Body of pancreas (tissue), 4 donors: Measurements from ENCODE around the gene FAM217B. TPM values are rescaled to one million over a fixed set of nuclear protein-coding genes. Genes with fewer than 3 reads are reported as not detected.

Experiments used
- ATAC-seq: fragments of 150-250 bp; one replicate; pipeline ENCODE4 v1.9.1; 2016
- DNase-seq, 4 donors: peaks; one replicate each; pipeline ENCODE4 v3.0.0-alpha.2; 2019
- H3K27ac ChIP-seq, 4 donors: fragments of 200-600 bp; sonication (generic); 1 replicate in 3 of 4; 2 replicates in 1 of 4; pipeline versions ENCODE4 v1.5.1 to v1.6.1; 2016 to 2019; ENCODE audit warnings: mild to moderate bottlenecking in 1 of 4, mixed read lengths in 1 of 4, moderate library complexity in 1 of 4
- H3K27me3 ChIP-seq, 2 donors: fragments of 200-600 bp; sonication (generic); one replicate each; pipeline ENCODE4 v1.6.0; 2016; ENCODE audit warnings: mild to moderate bottlenecking in 1 of 2
- H3K36me3 ChIP-seq, 2 donors: fragments of 200-600 bp; sonication (generic); replicated peaks in 1 of 2; 2 replicates each; pipeline ENCODE4 v1.5.1; 2016; ENCODE audit warnings: low read depth in 2 of 2; ENCODE audit not compliant: insufficient read depth in 1 of 2
- H3K4me1 ChIP-seq: fragments of 200-600 bp; sonication (generic); one replicate; pipeline ENCODE4 v1.6.0; 2016
- H3K4me3 ChIP-seq, 2 donors: fragments of 200-600 bp; sonication (generic); 1 replicate in 1 of 2; 2 replicates in 1 of 2; pipeline ENCODE4 v1.5.1; 2016 to 2019
- H3K9me3 ChIP-seq, 3 donors: fragments of 200-600 bp; sonication (generic); 1 replicate in 2 of 3; 2 replicates in 1 of 3; pipeline ENCODE4 v1.5.1; 2016
- CTCF ChIP-seq, 7 experiments: fragments of 450-650 bp in 4 of 7; fragments of 200-600 bp in 3 of 7; sonication (generic) in 3 of 7; IDR thresholded peaks; one replicate each; pipeline ENCODE4 v1.5.1; 2016 to 2019; ENCODE audit warnings: antibody characterized with exemption in 7 of 7
- POLR2A ChIP-seq, 3 donors: fragments of 450-650 bp; IDR thresholded peaks; one replicate each; pipeline ENCODE4 v1.6.1; 2016; ENCODE audit warnings: antibody characterized with exemption in 3 of 3, mild to moderate bottlenecking in 2 of 3
- WGBS, 2 donors: methylation state at CpG; one replicate each; pipeline ENCODE4 v1.1.5; 2017; 5-methylcytosine and 5-hydroxymethylcytosine counted together
- intact Hi-C: fragments of 100-400 bp; cut with DNase I; formaldehyde crosslinking; loops from one replicate; pipeline ENCODE4 v1.15.1; 2023
- total RNA-seq, 2 donors: library from RNA; depleted of rRNA; stranded (reverse); fragments of >200 nt; gene quantifications; one replicate each; pipeline ENCODE4 v1.1.0, GENCODE V29; 2016

The FAM217B gene
- total RNA-seq, 2 donors from 2014 or later: 2.6 to 3.6 TPM

DNA sequence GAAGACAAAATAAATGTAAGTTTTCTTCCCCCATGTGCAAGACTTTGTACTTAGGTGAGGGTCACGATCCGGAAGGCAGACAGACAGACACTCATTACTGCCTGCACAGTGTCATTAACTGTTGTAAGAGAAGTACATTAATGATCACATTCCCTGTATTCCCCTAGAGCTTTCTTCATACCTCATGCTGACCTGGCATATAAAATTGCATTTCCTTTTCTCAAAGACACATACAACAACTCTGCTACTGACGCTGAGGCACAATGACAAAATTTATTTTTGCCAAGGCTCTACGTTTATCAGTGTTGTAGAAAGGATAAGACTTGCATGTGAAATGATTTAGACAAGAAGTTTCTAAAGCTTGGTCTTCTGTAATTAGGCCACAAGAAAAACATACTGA lies 3.8 kb upstream of the FAM217B start:
- Histone ChIP-seq H3K36me3 (no peaks in the 10 kb centered on the region), H3K27me3 (no peaks in the 10 kb centered on the region), H3K4me3 (no peak overlapping the region), H3K9me3 (no peaks in the 10 kb centered on the region), H3K27ac (no peak overlapping the region), H3K4me1 (peaks cover 52% of the 10 kb centered on the region)
- ATAC-seq: no peak
- intact Hi-C loops: no loop called here
- no peak for TF ChIP-seq CTCF (IDR thresholded peaks at IDR 0.05)
- TF ChIP-seq POLR2A (IDR thresholded peaks at IDR 0.05): no peak
- 35 to 45% methylated on average over 4 of the region's 4 CpGs for WGBS, 2 donors
- DNase-seq: no peak

GRCh38 chr20:59937150-59937549 lies 3.0 kb upstream of the FAM217B start:
- peaks cover 57% of the 10 kb centered on the region for H3K4me1 ChIP-seq
- intact Hi-C loops: no loop called here
- no peak overlapping the region for H3K4me3 ChIP-seq
- TF ChIP-seq POLR2A (IDR thresholded peaks at IDR 0.05): no peak
- TF ChIP-seq CTCF (IDR thresholded peaks at IDR 0.05): no peak
- no peaks in the 10 kb centered on the region for H3K27me3 ChIP-seq
- no peak overlapping the region for H3K27ac ChIP-seq
- DNase-seq: no peak
- WGBS, 2 donors: 52 to 58% methylated on average over 3 of the region's 3 CpGs
- no peaks in the 10 kb centered on the region for H3K36me3 ChIP-seq
- ATAC-seq: no peak
- no peaks in the 10 kb centered on the region for H3K9me3 ChIP-seq

- no peaks in the 10 kb centered on the region for H3K27me3 ChIP-seq
- TF ChIP-seq POLR2A (IDR thresholded peaks at IDR 0.05) (no peak), CTCF (IDR thresholded peaks at IDR 0.05) (no peak)
- intact Hi-C loops: no loop called here
- no peaks in the 10 kb centered on the region for H3K9me3 ChIP-seq
- no peak overlapping the region for H3K27ac ChIP-seq
- DNase-seq: no peak
- peaks cover 46% of the 10 kb centered on the region for H3K4me1 ChIP-seq
- 50 to 52% methylated on average over 4 of the region's 4 CpGs for WGBS, 2 donors
- H3K4me3 ChIP-seq: no peak overlapping the region
- no peaks in the 10 kb centered on the region for H3K36me3 ChIP-seq
- no peak for ATAC-seq
Observed at GRCh38 chr20:59938221-59938620, 2.0 kb upstream of the FAM217B start.

- intact Hi-C loops: no loop called here
- DNase-seq (peak in 3 of 4 donors; percentile 48 to 70 (median 56)), ATAC-seq (no peak)
- no peak for TF ChIP-seq CTCF (IDR thresholded peaks at IDR 0.05)
- TF ChIP-seq POLR2A (IDR thresholded peaks at IDR 0.05): no peak
- Histone ChIP-seq H3K4me3 (no peak overlapping the region), H3K36me3 (no peaks in the 10 kb centered on the region), H3K27ac (peak overlapping the region in 1 of 4 donors; percentile 92), H3K27me3 (no peaks in the 10 kb centered on the region), H3K9me3 (no peaks in the 10 kb centered on the region), H3K4me1 (peaks cover 43% of the 10 kb centered on the region)
- 54 to 73% methylated on average over 4 to 7 of the region's 7 CpGs for WGBS, 2 donors
Observed at GRCh38 chr20:59938696-59939051, 1.5 kb upstream of the FAM217B start.

- DNase-seq: peak; percentile 21 to 46 (median 25)
- H3K36me3 ChIP-seq: peaks cover 2 to 4% of the 10 kb centered on the region in 2 donors
- H3K27me3 ChIP-seq: no peaks in the 10 kb centered on the region
- peak; percentile 4 for ATAC-seq
- WGBS, 2 donors: 35 to 89% methylated on average over 40 to 103 of the region's 104 CpGs
- intact Hi-C loops: no loop called here
- H3K4me1 ChIP-seq: peaks cover 43% of the 10 kb centered on the region
- no peak for TF ChIP-seq POLR2A (IDR thresholded peaks at IDR 0.05)
- no peak for TF ChIP-seq CTCF (IDR thresholded peaks at IDR 0.05)
- peak overlapping the region; percentile 11 to 33 for H3K4me3 ChIP-seq
- peak overlapping the region; percentile 78 to 93 (median 90) for H3K27ac ChIP-seq
- H3K9me3 ChIP-seq: no peaks in the 10 kb centered on the region
Observed at GRCh38 chr20:59939052-59939878, 924 bp upstream of the FAM217B start.
